Amniotic stem cell (primary cell): ENCODE measurements around the gene ZNF414.

ENCODE experiments used
- DNase-seq: peaks from one replicate; lab custom pipeline; 2025; lab: John Stamatoyannopoulos, UW

Gene ZNF414

GRCh38 chr19:8463365-8463764 is 50.6 kb downstream of the ZNF414 start:
- DNase-seq = no peak

DNA sequence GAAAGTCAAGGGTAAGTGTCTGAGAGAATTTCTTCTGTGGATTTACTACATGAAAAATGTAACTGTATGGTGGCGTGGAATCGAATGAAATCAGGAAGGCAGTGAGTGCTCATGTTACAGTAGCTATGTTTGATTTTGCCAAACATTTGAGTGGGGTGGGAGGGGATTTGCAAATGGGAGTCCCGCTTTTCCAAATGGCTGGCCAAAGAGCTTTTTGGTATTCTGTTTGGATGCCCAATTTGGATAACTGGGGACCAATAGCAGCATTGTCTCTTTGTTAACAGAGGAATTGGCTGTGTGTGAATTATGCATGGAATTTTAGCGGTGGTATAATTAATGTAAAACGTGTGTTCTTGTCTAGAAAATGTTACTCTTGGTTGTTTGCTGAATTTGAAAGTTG is 51.4 kb downstream of the ZNF414 start:
- DNase-seq = no peak

DNA sequence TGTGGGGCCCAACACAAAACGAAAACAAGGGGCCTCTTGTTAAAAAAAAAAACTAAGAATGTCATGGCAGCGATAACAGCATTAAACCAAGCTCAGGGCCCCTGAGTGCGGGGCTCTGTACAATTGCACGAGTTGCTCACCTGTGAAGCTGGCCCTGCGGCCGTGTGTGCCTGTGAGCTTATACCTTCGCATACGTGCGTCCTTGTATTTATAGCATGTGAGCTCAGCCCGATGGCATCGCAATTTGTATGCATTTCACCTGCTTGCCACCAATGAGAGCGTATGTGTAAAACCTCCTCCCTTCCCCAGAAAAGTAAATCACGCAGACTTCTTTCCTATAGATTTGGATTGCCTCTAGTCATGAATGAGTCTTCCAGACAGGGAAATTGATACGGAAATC is 52.1 kb downstream of the ZNF414 start:
- DNase-seq = no peak

GRCh38 chr19:8461376-8461775 is 52.6 kb downstream of the ZNF414 start:
- no peak for DNase-seq

- DNase-seq = no peak
Measured at GRCh38 chr19:8460516-8461298, 53.3 kb downstream of the ZNF414 start.
